ENCODE data around the gene PBRM1.

DNA sequence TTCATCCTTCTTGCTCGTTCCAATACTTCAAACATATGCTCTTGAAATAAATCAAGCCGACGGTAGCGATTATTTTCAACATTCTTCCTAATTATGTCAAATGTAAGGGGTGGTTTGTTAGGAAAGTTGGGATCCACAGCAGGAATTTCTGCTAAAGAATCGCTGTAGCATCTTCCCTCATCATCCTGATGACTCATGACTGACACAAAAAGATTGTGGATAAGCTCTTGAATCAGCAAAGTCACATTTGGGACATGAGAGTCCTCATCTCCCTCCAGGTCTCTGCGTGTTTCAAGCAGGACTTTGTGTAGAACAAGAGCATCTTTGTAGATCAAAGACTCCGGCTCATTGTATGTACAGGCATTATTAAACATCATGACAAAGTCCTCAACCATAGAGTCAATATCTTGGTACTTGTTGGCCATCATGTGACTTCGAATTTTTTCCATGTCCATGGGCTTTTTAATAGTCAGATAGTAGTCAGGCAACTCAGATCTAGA is 76.3 kb downstream of the PBRM1 start:
- TF ChIP-seq, protein P1, sequence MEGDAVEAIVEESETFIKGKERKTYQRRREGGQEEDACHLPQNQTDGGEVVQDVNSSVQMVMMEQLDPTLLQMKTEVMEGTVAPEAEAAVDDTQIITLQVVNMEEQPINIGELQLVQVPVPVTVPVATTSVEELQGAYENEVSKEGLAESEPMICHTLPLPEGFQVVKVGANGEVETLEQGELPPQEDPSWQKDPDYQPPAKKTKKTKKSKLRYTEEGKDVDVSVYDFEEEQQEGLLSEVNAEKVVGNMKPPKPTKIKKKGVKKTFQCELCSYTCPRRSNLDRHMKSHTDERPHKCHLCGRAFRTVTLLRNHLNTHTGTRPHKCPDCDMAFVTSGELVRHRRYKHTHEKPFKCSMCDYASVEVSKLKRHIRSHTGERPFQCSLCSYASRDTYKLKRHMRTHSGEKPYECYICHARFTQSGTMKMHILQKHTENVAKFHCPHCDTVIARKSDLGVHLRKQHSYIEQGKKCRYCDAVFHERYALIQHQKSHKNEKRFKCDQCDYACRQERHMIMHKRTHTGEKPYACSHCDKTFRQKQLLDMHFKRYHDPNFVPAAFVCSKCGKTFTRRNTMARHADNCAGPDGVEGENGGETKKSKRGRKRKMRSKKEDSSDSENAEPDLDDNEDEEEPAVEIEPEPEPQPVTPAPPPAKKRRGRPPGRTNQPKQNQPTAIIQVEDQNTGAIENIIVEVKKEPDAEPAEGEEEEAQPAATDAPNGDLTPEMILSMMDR (conservative IDR thresholded peaks at IDR 0.05 in 1 of 2, IDR thresholded peaks at IDR 0.05 in 1 of 2; ENCODE audit: low read depth in 1 of 2, low read length in 2 of 2): no peak
- TF ChIP-seq EZH2 (IDR thresholded peaks at IDR 0.05; ENCODE audit: low read length, missing control alignments): no peak

Data from fibroblast of lung (primary cell).